GM10248 (cell line): Measurements from ENCODE around the gene PFN1.
A peak's percentile ranks its signal among the peaks of the same experiment; 100 is the strongest.

Experiments
- CTCF ChIA-PET: fragments of 300-600 bp; sonication (Branson Sonifier 250); formaldehyde crosslinking; extraction: SDS; loops from one replicate; lab custom pipeline; 2021; ENCODE audit warnings: antibody characterized with exemption; lab: Yijun Ruan, JAX
- POLR2A ChIA-PET: fragments of 350-650 bp; sonication (Branson Sonifier 250); formaldehyde crosslinking; extraction: SDS; loops from one replicate; lab custom pipeline; 2020; ENCODE audit warnings: antibody characterized with exemption; lab: Yijun Ruan, JAX
- DNase-seq: peaks from one replicate; pipeline ENCODE4 v3.0.0; 2012; ENCODE audit errors: extremely low spot score
- TF ChIP-seq, protein P1 (sequence below): IDR thresholded peaks from 2 replicates; pipeline ENCODE4 v1.5.1; 2012; ENCODE audit warnings: mild to moderate bottlenecking, low read depth; ENCODE audit errors: extremely low read depth, missing control alignments, control extremely low read depth

Gene PFN1

DNA sequence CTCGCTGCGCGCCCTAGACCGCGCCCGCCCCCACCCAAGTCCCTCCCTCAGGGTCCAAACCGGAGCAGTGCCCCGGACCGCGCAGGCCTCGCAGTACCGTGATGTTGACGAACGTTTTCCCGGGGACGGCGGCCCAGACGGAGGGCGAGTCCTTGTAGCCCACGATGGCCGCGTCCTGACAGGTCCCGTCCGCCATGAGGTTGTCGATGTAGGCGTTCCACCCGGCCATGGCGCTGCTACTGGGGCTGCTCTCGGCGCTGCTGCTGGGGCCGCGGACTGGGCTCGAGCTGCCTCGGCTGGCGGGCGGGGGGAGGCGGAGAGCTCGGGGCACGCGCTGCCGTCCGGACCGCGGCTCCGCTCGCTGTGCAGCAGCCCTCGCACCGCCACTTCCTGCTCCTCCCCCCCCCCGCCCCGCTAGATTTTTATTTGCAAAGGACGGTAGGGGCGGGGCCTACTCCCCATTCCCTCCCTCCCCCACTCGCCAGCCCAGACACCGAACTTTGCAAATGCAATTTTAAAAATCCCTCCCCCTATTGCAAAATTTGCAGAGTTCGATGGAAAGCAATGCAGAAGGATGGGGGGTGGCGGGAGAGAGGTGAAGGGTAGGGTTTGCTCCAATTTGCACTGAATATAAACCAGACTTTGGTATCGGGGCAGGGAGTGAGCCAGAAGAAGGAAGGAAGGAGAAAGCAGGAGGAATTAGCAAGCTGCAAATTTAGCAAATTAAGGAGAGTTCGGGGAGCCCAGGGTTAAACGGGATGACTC is at the start of gene PFN1:
Gene PFN1, minus strand, starts transcription at position 365 of the 765 bp plus-strand sequence. Its CDS starts 136 bp downstream, at position 229.
- peak; percentile 89 for DNase-seq
- ChIA-PET POLR2A (interaction anchor here (1.0 to 4.4 kb wide), 3 partner anchors 9 to 19 kb away, joined by 3 to 34 read pairs (median 6); partner anchors contain the start of genes RNF167, SLC25A11 and SPAG7), CTCF (interaction anchor here (2.3 to 4.0 kb wide), 3 partner anchors 8 to 39 kb away, joined by 6 to 11 read pairs (median 9); no protein-coding TSS in a partner anchor)
- TF ChIP-seq, protein P1, sequence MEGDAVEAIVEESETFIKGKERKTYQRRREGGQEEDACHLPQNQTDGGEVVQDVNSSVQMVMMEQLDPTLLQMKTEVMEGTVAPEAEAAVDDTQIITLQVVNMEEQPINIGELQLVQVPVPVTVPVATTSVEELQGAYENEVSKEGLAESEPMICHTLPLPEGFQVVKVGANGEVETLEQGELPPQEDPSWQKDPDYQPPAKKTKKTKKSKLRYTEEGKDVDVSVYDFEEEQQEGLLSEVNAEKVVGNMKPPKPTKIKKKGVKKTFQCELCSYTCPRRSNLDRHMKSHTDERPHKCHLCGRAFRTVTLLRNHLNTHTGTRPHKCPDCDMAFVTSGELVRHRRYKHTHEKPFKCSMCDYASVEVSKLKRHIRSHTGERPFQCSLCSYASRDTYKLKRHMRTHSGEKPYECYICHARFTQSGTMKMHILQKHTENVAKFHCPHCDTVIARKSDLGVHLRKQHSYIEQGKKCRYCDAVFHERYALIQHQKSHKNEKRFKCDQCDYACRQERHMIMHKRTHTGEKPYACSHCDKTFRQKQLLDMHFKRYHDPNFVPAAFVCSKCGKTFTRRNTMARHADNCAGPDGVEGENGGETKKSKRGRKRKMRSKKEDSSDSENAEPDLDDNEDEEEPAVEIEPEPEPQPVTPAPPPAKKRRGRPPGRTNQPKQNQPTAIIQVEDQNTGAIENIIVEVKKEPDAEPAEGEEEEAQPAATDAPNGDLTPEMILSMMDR, result no peak

DNA sequence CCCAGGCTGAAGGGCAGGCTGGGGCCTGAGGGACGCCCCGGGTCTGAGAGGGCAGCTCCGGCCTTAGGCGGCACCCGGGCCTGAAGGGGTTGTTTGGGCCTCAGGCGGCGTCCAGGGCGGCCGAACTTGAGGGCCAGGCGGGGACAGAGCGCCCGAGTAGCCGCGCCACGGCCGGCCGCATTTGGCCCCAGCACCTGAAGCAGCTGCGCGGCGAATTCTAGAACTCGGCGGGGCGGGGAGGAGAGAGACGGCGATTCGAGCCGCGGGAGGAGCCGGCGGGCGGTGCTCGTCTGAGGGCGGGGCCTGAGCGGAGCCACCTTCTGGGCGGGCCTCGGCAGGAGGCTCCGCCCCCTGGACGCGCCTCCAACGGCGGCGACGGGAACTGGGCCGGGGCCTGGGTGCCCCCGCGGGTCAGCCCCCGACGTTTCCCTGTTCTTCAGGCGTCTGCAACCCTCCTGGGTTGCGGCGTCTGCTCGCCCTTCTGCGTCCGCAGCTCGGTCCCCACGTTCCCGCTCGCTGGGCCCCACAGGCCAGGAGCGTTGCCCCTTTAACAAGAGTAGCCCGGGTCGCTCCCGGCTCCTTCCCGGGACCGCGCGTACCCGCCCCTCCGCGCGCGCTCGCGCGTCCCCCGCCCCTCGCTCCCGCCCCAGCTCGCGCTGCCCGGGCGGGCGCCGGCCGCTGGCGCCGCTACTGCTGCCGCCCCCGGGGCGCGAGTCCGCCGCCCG is 49.1 kb upstream of the PFN1 start, which contains the start of the genes INCA1 and KIF1C:
Gene INCA1, minus strand, starts transcription at position 221 of the 725 bp plus-strand sequence. CDS start 3,085 bp downstream, outside the sequence.
Gene KIF1C, plus strand, starts transcription at position 649 of the 725 bp plus-strand sequence. CDS start 2,297 bp downstream, outside the sequence.
- ChIA-PET CTCF (interaction anchor here (0.9 to 2.6 kb wide), 7 partner anchors 9 to 51 kb away, joined by 3 to 17 read pairs (median 3); partner anchors contain the start of gene CAMTA2), POLR2A (interaction anchor here (0.6 to 1.1 kb wide), 3 partner anchors 10 to 52 kb away, joined by 3 read pairs; partner anchors contain the start of genes CAMTA2 and SPAG7)
- TF ChIP-seq, protein P1, result no peak
- DNase-seq, result peak; percentile 99

GRCh38 chr17:4994081-4994595 is 45.8 kb upstream of the PFN1 start:
- TF ChIP-seq, protein P1, result no peak
- DNase-seq, result no peak
- CTCF ChIA-PET, result interaction anchor here (1.4 kb wide), 1 partner anchor 23 kb away, joined by 3 read pairs; no protein-coding TSS in a partner anchor
- POLR2A ChIA-PET, result no interaction called here

DNA sequence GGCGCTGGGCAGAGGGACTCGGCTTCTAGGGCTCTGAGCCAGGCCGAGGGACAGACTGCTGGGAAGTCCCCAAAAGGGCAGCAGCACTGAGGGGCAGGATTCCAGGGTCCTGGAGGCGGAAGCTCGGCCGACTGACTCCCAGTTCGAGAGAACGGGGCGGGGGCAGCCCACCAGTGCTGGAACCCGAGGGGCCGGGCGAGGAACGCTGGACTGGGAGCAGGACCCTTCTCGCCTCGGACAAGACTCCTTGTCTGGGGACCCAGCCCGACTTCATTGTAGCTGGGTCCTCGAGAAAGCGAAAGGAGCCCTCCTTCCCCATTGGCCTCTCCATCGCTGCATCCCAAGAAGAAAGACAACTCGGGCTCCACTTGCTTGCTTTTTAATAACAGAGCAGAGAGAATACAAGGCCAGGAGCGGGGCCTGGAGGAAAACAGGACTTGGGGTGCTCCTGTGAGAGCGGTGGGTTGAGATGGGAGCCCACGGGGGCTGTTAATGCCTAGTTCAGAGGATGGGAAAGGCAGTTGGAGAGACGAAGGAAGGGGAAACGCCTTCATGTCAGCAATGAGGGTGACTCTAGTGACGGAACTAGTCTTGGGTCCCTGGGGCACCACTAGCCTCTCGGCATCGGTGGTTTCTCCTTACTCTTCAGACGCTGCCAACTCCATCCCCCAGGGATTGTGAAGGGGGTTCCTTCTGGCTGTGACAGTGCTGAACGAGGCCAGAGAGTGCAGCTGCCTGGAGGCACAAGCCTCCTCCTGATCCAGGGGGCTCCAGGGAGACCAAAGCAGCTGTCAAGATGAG is 39.6 kb upstream of the PFN1 start:
- TF ChIP-seq, protein P1, result no peak
- ChIA-PET POLR2A (interaction anchor here (0.6 to 0.9 kb wide), 2 partner anchors 10 to 12 kb away, joined by 3 read pairs; partner anchors contain the start of genes INCA1 and KIF1C), CTCF (interaction anchor here (0.6 to 4.6 kb wide), 16 partner anchors 8 to 79 kb away, joined by 3 to 22 read pairs (median 6); partner anchors contain the start of genes ENO3, INCA1, KIF1C and SPAG7)
- DNase-seq, result no peak

- DNase-seq, result peak; percentile 90
- CTCF ChIA-PET, result interaction anchor here (0.6 to 3.0 kb wide), 17 partner anchors 10 to 78 kb away, joined by 3 to 17 read pairs (median 4); partner anchors contain the start of genes ENO3, INCA1, KIF1C and SPAG7
- TF ChIP-seq, protein P1, result peak; percentile 80
- POLR2A ChIA-PET, result interaction anchor here (0.9 kb wide), 1 partner anchor 11 kb away, joined by 3 read pairs; the partner anchor contains the start of genes INCA1 and KIF1C
Measured at GRCh38 chr17:4986951-4987766, 38.8 kb upstream of the PFN1 start, which contains the start of gene CAMTA2. CAMTA2 (minus strand) TSS chr17:4987675; CDS start chr17:4986222, 1,453 bp downstream.
